Endothelial cell of umbilical vein (primary cell): ENCODE results near the gene F8A1. TPM values are rescaled to one million over a fixed set of nuclear protein-coding genes. Genes with fewer than 3 reads are reported as not detected.
"Not testable (repeated sequence)": the region's sequence is repeated elsewhere in the genome, so short reads cannot be mapped to it uniquely, and the experiment has no call there.

Source experiments
- Bru-seq: library from RNA; stranded (reverse); fragments of 400-500 nt; gene quantifications from one replicate; lab custom pipeline; 2021; lab: Mats Ljungman, UMichigan
- BruChase-seq, 2 experiments: library from RNA; stranded (reverse); fragments of 400-500 nt; gene quantifications; one replicate each; lab custom pipeline; 2021; lab: Mats Ljungman, UMichigan
- BruUV-seq: library from RNA; stranded (reverse); fragments of 400-500 nt; replicated peaks from 2 replicates; lab custom pipeline; 2021; lab: Mats Ljungman, UMichigan
- CTCF ChIA-PET: fragments of 300-600, 350-600 bp; sonication (Branson Sonifier 250); formaldehyde crosslinking; loops from one replicate; lab custom pipeline; 2021; ENCODE audit warnings: antibody characterized with exemption, inconsistent platforms; lab: Charles Lee
- POLR2A ChIA-PET: fragments of 300-600, 350-600 bp; sonication (Branson Sonifier 250); formaldehyde crosslinking; loops from one replicate; lab custom pipeline; 2021; ENCODE audit warnings: antibody characterized with exemption, inconsistent platforms; lab: Charles Lee
- DNase-seq: peaks from one replicate; pipeline ENCODE4 v3.0.0-alpha.2; 2011; ENCODE audit warnings: low read depth, low spot score
- FAIRE-seq: peaks from 2 replicates; lab custom pipeline; 2011; peaks lifted over from hg19 to GRCh38; lab: Jason Lieb, UNC
- H2AFZ ChIP-seq: 2 replicates; pipeline ENCODE4 v1.6.0; 2012; ENCODE audit warnings: low read depth, low read length, control low read depth, inconsistent platforms
- H3K27ac ChIP-seq: 2 replicates; pipeline ENCODE4 v1.5.1; 2011; ENCODE audit warnings: low read depth, mild to moderate bottlenecking, control low read depth, low read length, moderate library complexity; ENCODE audit not compliant: insufficient read depth
- H3K27me3 ChIP-seq, 2 experiments: 2 replicates each; pipeline versions ENCODE4 v1.6.0 to v1.6.1; 2011; ENCODE audit warnings: low read length in 2 of 2, mixed read lengths in 1 of 2; ENCODE audit not compliant: control insufficient read depth in 2 of 2, insufficient read depth in 2 of 2
- H3K36me3 ChIP-seq, 2 experiments: 2 replicates in 1 of 2; 3 replicates in 1 of 2; pipeline ENCODE4 v1.5.1; 2011; ENCODE audit warnings: low read length in 2 of 2, mild to moderate bottlenecking in 1 of 2, moderate library complexity in 1 of 2; ENCODE audit not compliant: control insufficient read depth in 2 of 2, insufficient read depth in 2 of 2; ENCODE audit errors: extremely low read depth in 1 of 2
- H3K4me1 ChIP-seq: 3 replicates; pipeline ENCODE4 v1.5.1; 2011; ENCODE audit warnings: mild to moderate bottlenecking, low read length; ENCODE audit not compliant: control insufficient read depth, insufficient read depth; ENCODE audit errors: extremely low read depth
- H3K4me2 ChIP-seq: 2 replicates; pipeline ENCODE4 v1.6.1; 2011; ENCODE audit warnings: low read length, control low read depth, mixed read lengths; ENCODE audit not compliant: insufficient read depth
- H3K4me3 ChIP-seq, 3 experiments: fragments of 200-600 bp in 1 of 3; sonication (generic), shearing (Covaris generic) in 1 of 3; replicated peaks in 1 of 3; 2 replicates each; pipeline ENCODE4 v1.5.1; 2011 to 2016; ENCODE audit warnings: control low read depth in 3 of 3, low read length in 3 of 3, mild to moderate bottlenecking in 2 of 3, inconsistent platforms in 1 of 3, low read depth in 1 of 3, moderate library complexity in 1 of 3; ENCODE audit not compliant: insufficient read depth in 1 of 3
- H3K79me2 ChIP-seq: 2 replicates; pipeline ENCODE4 v1.6.0; 2012; ENCODE audit warnings: low read length, inconsistent platforms; ENCODE audit not compliant: control insufficient read depth, insufficient read depth
- H3K9ac ChIP-seq: replicated peaks from 2 replicates; pipeline ENCODE3; 2011; ENCODE audit warnings: low read length, control low read depth; ENCODE audit not compliant: insufficient read depth; ENCODE audit errors: extremely low read depth
- H3K9me1 ChIP-seq: replicated peaks from 3 replicates; pipeline ENCODE4 v1.6.0; 2011; ENCODE audit warnings: mild to moderate bottlenecking, low read length; ENCODE audit not compliant: control insufficient read depth, insufficient read depth; ENCODE audit errors: extremely low read depth
- H3K9me3 ChIP-seq: replicated peaks from 2 replicates; pipeline ENCODE4 v1.5.1; 2012; ENCODE audit warnings: low read length, inconsistent platforms; ENCODE audit not compliant: control insufficient read depth, insufficient read depth
- H4K20me1 ChIP-seq: replicated peaks from 2 replicates; pipeline ENCODE3; 2011; ENCODE audit warnings: mild to moderate bottlenecking, low read length; ENCODE audit not compliant: control insufficient read depth, insufficient read depth; ENCODE audit errors: extremely low read depth
- EZH2 ChIP-seq: IDR thresholded peaks from 2 replicates; pipeline ENCODE4 v1.6.1; 2012; ENCODE audit warnings: borderline replicate concordance, low read depth, mild to moderate bottlenecking, moderate library complexity, low read length, inconsistent platforms; ENCODE audit not compliant: severe bottlenecking
- FOS ChIP-seq: IDR thresholded peaks from 2 replicates; pipeline ENCODE4 v1.6.1; 2011; ENCODE audit warnings: mild to moderate bottlenecking, low read length, moderate library complexity, borderline replicate concordance; ENCODE audit not compliant: insufficient read depth
- MAX ChIP-seq: IDR thresholded peaks from 2 replicates; pipeline ENCODE4 v1.6.1; 2011; ENCODE audit not compliant: insufficient read depth, insufficient read length
- MYC ChIP-seq: IDR thresholded peaks from one replicate; pipeline ENCODE4 v1.6.1; 2011; ENCODE audit warnings: mild to moderate bottlenecking, low read depth, low read length
- POLR2AphosphoS5 ChIP-seq: IDR thresholded peaks from 2 replicates; pipeline ENCODE4 v1.6.1; 2012; ENCODE audit warnings: low read depth, mild to moderate bottlenecking, control low read depth, low read length, moderate library complexity; ENCODE audit not compliant: insufficient read depth
- dilution Hi-C: fragments of 300-500 bp; cut with MboI; formaldehyde crosslinking; loops from one replicate; pipeline ENCODE4 v1.15.0; 2019; ENCODE audit warnings: low sequenced_read_pairs; ENCODE audit not compliant: extremely low pct_ligation_motif_present
- intact Hi-C: fragments of 100-400 bp; cut with micrococcal nuclease; formaldehyde crosslinking; loops from one replicate; pipeline ENCODE4 v1.10.0; 2022
- long read RNA-seq: library from polyadenylated mRNA; stranded (forward); transcript quantifications from one replicate; pipeline ENCODE4 v2.0.0, GENCODE V29; 2021
- polyA minus RNA-seq, 3 experiments: library from RNA; depleted of rRNA, polyadenylated mRNA; stranded (reverse); fragments of >200 nt; gene quantifications; 1 replicate in 1 of 3; 2 replicates in 2 of 3; pipeline ENCODE4 v1.2.3, GENCODE V29; 2011
- polyA plus RNA-seq, 4 experiments: library from polyadenylated mRNA; depleted of rRNA in 3 of 4; stranded (reverse) in 3 of 4; unstranded in 1 of 4; fragments of >200 nt; gene quantifications; 2 replicates each; pipeline versions ENCODE4 v1.2.1 to v1.2.3, GENCODE V29; 2011 to 2012; ENCODE audit warnings: missing spikeins in 1 of 4
- total RNA-seq: library from RNA; stranded (reverse); gene quantifications from 2 replicates; pipeline ENCODE4 v1.2.3, GENCODE V29; 2021
- TF ChIP-seq, protein P1 (sequence below), 2 donors: IDR thresholded peaks; 1 replicate in 1 of 2; 2 replicates in 1 of 2; pipeline ENCODE4 v1.5.1; 2011; ENCODE audit warnings: low read length in 2 of 2, mild to moderate bottlenecking in 2 of 2, moderate library complexity in 2 of 2, control low read depth in 1 of 2, inconsistent platforms in 1 of 2, low read depth in 1 of 2; ENCODE audit not compliant: insufficient read depth in 1 of 2; ENCODE audit errors: extremely low read depth in 1 of 2

The F8A1 gene
- total RNA-seq (11.4 and 19.8 TPM in 2 replicates), polyA plus RNA-seq (9.6 and 10.0 TPM in 2 replicates), polyA minus RNA-seq (7.3 and 9.1 TPM in 2 replicates), Bru-seq, nascent RNA (percentile 40 among the genes with signal in this experiment), BruChase-seq, experiment 1, labeled RNA remaining after a 6-hour chase (percentile 63 among the genes with signal in this experiment), BruChase-seq, experiment 2, labeled RNA remaining after a 2-hour chase (percentile 66 among the genes with signal in this experiment)
- 5.7 and 6.4 TPM in 2 replicates for polyA plus RNA-seq (2011; cell fraction: cytosol; rRNA removed)
- polyA plus RNA-seq (2011; cell fraction: nucleus; rRNA removed), result 3.1 and 3.5 TPM in 2 replicates
- polyA plus RNA-seq (2012), result 12.6 and 15.3 TPM in 2 replicates
- 11.3 TPM for polyA minus RNA-seq (2011; cell fraction: cytosol; rRNA and poly(A)+ RNA removed)
- 3.8 and 4.2 TPM in 2 replicates for polyA minus RNA-seq (2011; cell fraction: nucleus; rRNA and poly(A)+ RNA removed)
- long read RNA-seq, transcript F8A1-201 (1 exons, 1,713 nt), result major isoform, 157 of 158 reads
- long read RNA-seq, partial matches to known transcripts, result 0 of 158 reads
- long read RNA-seq, other reads (novel, unspliced or antisense), result 1 of 158 reads

DNA sequence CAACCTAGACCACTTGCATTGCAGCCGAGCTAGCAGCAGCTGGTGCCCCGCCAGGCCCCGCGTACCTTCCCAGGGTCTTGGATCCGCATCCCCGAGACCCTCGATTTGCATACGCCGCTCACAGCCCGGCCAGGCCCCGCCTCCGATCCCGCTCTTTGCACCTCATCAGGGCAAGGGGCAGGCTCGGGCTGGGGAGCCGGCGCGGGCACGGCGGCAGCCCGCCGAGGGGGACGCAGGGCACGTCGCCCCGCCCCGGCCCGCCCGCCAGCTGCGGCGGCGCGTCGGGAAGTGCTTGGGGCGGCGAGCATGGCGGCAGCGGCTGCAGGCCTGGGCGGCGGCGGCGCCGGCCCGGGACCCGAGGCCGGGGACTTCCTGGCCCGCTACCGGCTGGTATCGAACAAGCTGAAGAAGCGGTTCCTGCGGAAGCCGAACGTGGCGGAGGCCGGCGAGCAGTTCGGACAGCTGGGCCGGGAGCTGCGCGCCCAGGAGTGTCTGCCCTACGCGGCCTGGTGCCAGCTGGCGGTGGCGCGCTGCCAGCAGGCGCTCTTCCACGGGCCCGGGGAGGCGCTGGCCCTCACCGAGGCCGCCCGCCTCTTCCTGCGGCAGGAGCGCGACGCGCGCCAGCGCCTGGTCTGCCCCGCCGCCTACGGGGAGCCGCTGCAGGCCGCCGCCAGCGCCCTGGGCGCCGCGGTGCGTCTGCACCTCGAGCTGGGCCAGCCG lies at the start of gene F8A1:
F8A1 (plus strand) TSS at position 287 of the 720 bp plus-strand sequence; CDS start at position 307, 20 bp downstream.
- H3K9ac ChIP-seq, H3K27ac ChIP-seq, H2AFZ ChIP-seq, CTCF ChIA-PET, FAIRE-seq, H3K27me3 ChIP-seq, dilution Hi-C loops, H3K4me2 ChIP-seq, intact Hi-C loops, H4K20me1 ChIP-seq, H3K4me3 ChIP-seq, H3K79me2 ChIP-seq, H3K36me3 ChIP-seq, H3K9me1 ChIP-seq, BruUV-seq, POLR2A ChIA-PET, H3K9me3 ChIP-seq, DNase-seq, H3K4me1 ChIP-seq: not testable (repeated sequence)

DNA sequence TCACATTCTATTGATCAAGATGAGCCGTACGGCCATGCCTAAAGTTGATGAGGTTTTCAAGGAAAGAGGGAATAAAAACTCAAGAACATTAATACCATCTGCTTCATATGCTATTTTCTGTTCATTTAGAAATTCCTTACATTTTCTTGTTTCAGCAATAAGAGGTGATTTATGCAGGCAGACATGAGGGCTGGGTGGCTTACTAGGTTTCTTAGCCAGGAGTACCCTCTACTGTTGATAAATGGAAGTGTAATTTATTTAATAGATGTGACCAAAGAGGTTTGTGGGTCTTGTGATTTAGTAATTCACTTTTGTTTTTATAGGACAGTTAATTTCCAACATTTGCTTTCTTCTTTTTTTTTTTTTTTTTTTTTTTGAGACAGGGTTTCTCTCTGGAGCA lies 45.3 kb upstream of the F8A1 start:
- BruUV-seq, result no TSS peak
- CTCF ChIA-PET, result interaction anchor here (0.7 to 1.6 kb wide), 7 partner anchors 22 to 92 kb away, joined by 3 to 17 read pairs (median 4); partner anchors contain the start of genes GAB3 and MPP1
- H3K4me1 ChIP-seq, result no peaks in the 10 kb centered on the region
- no peak overlapping the region for H3K9ac ChIP-seq
- H3K27me3 ChIP-seq, result no peaks in the 10 kb centered on the region
- peak; percentile 64 for DNase-seq
- TF ChIP-seq, protein P1, sequence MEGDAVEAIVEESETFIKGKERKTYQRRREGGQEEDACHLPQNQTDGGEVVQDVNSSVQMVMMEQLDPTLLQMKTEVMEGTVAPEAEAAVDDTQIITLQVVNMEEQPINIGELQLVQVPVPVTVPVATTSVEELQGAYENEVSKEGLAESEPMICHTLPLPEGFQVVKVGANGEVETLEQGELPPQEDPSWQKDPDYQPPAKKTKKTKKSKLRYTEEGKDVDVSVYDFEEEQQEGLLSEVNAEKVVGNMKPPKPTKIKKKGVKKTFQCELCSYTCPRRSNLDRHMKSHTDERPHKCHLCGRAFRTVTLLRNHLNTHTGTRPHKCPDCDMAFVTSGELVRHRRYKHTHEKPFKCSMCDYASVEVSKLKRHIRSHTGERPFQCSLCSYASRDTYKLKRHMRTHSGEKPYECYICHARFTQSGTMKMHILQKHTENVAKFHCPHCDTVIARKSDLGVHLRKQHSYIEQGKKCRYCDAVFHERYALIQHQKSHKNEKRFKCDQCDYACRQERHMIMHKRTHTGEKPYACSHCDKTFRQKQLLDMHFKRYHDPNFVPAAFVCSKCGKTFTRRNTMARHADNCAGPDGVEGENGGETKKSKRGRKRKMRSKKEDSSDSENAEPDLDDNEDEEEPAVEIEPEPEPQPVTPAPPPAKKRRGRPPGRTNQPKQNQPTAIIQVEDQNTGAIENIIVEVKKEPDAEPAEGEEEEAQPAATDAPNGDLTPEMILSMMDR (IDR thresholded peaks at IDR 0.05; ENCODE audit: extremely low read depth in 1 of 2, insufficient read depth in 1 of 2, low read depth in 1 of 2, low read length in 2 of 2), result peak; percentile 14 to 31
- TF ChIP-seq POLR2AphosphoS5, result no peak
- TF ChIP-seq FOS, result no peak
- TF ChIP-seq MYC, result no peak
- TF ChIP-seq MAX, result no peak
- no peak for TF ChIP-seq EZH2
- H3K9me3 ChIP-seq, result no peaks in the 10 kb centered on the region
- H3K9me1 ChIP-seq, result no peaks in the 10 kb centered on the region
- intact Hi-C loops, result loop anchor here (1.0 to 2.0 kb wide), 3 partner anchors 36 to 91 kb away; partner anchors contain the start of genes DKC1 and MPP1
- H3K4me3 ChIP-seq, result no peak overlapping the region
- no peak overlapping the region for H2AFZ ChIP-seq
- dilution Hi-C loops, result no loop called here
- no peak overlapping the region for H3K27ac ChIP-seq
- POLR2A ChIA-PET, result no interaction called here
- H3K4me2 ChIP-seq, result no peak overlapping the region
- FAIRE-seq, result peak; percentile 46
- H3K79me2 ChIP-seq, result no peaks in the 10 kb centered on the region
- H3K36me3 ChIP-seq, result no peaks in the 10 kb centered on the region
- no peaks in the 10 kb centered on the region for H4K20me1 ChIP-seq
